Fibroblast of the conjunctiva (primary cell): ENCODE results near the gene MEF2C.
"Not testable (repeated sequence)": the region's sequence is repeated elsewhere in the genome, so short reads cannot be mapped to it uniquely, and the experiment has no call there.

ENCODE experiments used
- DNase-seq: peaks from one replicate; pipeline ENCODE4 v3.0.0-alpha.2; 2010; ENCODE audit warnings: low read depth

The MEF2C gene

DNA sequence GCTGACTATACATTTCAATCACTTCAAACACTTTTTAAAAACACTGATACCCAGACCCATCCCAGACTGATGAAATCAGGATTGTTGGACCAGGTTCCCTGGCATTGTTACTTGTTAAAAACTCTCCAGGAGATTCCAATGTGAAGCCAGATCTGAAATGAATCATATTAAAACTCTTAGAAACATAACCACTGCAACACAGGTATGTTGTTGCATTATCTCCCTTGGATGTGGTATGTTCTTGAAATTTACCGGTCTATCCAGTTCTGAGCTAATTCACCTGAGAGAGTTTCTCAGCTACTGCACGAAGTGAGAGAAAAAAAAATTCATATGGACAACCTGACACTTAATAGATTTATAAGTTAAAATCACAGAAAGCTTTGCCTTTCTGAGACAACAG is 21.8 kb downstream of the MEF2C start:
- no peak for DNase-seq

DNA sequence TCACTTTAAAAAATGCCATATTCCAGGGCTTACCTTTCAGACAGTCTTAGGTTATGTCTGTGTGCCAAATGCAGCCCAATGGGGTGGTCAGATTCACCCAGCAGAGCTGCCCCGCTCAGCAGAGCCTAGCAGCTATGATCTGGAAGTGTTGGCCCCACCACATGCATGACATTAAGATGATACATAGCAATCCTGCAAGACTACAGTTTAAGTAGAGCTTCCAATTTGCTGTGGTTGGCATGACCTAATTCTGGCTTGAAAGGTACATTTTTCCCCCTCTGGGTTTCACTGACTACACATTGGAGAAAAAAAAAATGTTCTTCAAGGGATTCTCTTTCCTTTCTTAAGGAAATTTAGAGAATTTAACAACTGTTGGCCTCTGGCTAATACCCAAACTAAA is 22.5 kb downstream of the MEF2C start:
- DNase-seq: no peak

DNA sequence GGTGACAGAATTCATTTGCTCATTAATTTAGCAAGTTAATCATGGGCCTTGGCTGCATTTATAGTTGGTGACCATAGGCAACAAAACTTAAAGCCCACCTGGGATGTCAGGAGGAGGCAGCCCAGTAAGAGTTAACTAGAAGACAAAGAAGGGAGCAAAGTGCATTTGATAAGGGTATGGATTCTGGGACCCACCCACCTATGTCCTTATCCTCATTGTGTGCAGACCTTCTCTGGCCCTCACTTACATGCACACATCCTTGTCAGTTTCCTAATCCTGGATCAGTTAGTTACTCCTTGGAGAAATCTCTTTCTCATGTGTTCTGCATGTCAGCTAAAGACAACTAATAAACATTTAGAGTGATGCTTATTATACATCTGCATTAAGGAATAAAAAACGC is 24.6 kb downstream of the MEF2C start:
- no peak for DNase-seq

DNA sequence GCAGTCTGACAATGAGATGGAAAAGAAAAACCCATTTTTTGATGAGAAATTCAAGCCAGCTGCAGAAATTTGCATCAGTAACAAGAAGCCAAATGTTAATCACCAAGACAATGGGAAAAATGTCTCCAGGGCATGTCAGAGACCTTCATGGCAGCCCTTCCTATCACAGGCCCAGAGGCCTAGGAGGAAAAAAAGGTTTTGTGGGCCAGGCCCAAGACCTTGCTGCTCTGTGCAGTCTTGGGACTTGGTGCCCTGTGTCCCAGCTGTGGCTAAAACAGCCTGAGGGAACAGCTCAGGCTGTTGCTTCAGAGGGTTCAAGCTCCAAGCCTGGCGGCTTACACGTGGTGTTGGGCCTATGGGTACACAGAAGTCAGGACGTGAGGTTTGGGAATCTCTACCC is 26.6 kb downstream of the MEF2C start:
- not testable (repeated sequence) for DNase-seq

DNA sequence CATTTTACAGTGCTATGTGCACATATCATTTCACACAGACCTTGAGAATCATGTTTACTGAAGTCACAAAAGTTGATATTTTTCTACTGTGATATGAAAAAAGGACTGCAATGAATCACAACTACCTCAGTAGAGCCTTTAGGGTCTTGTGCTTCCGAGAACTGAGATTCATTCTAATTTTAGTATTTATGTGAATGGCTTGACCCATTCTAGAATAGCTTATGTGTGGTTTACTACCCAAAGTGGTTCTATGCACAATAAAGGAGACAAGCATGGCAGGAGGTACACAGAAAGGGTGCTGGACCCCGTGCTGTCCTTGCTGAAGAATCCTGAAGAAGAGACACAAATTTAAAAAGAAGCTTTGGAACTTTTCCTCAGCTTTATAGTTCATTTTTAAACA is 28.2 kb downstream of the MEF2C start:
- DNase-seq: no peak

DNA sequence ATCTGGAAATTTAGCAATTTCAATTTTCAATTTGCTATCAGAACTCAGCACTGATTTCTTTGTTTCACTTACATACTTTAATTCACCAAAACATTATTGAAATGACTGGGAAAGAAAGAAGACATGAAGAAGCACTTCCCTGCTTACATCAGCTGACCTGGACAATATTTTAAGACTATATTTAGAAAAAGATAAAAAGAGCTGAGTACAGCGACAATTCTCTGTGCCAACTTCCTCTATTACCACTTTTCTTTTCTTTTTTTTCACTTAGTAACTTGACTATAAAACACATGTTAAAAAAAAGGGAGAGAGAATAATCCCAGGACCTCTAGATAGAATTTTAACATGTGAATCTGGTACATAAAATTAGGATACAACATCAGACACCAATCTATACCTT is 35.6 kb downstream of the MEF2C start:
- no peak for DNase-seq

DNA sequence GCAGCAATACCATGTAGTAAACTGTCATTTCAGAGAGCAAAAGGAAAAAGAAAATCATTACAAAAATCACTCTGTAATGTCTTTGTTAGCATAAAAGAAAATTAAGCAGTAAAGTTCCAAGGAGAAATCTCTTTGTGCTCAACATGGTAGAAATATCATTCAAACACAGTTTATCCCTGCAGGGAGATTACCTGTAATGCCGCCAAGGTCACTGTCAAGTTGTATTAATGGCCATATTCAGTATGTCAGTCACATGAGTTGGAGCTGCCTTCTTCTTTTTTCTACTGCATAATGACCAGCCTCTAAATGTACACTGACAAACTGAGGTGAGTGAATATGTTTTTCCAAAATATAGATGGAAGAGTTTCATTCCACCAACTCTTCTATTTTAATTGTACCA is 36.5 kb downstream of the MEF2C start:
- DNase-seq: no peak

DNA sequence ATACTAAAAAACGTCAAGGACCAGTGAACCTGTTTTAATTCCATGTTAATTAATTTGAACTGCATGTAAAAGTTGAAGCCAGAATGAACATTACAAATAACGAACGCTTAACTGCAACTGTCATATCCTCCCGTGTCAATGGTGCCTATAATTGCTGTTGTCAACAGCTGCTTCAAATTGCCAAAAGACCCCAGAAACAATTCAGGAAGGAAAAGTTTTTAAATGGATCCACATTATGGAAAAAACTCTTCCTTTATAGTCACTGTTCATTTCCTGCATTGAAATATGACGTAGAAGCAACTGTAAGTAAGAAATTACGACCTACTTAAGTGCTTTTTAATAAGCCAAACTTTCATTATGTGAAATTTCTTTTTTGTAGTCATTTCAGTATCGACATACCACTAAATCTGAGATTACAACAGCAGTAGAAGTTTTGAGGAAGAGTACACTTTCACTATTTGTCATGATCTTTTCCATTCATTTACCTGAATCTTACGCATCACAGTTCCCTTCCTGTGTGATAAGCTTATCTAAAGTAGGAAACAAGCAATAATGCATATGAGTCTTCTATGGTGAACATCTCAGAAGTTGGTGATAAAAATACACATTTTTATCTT is 37.8 kb downstream of the MEF2C start:
- DNase-seq: no peak

DNA sequence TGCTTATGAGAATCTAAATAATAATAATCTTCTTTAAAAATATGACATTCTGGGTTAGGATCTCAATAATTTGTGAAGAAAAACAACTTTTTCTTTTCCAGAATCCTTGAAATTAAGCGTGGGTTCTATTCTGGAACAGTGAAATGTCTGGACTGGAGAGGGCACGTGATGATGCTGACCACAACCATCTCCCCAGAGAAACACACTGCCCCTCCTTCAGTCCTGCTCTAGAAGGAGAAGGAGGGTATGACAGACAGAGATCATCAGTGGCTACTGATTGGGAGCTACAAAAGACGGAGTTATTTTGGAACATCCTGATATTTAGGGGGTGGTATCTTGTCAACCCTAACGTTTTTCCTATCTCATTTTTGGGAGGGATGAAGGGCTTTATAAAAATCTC is 40.2 kb downstream of the MEF2C start:
- no peak for DNase-seq

DNA sequence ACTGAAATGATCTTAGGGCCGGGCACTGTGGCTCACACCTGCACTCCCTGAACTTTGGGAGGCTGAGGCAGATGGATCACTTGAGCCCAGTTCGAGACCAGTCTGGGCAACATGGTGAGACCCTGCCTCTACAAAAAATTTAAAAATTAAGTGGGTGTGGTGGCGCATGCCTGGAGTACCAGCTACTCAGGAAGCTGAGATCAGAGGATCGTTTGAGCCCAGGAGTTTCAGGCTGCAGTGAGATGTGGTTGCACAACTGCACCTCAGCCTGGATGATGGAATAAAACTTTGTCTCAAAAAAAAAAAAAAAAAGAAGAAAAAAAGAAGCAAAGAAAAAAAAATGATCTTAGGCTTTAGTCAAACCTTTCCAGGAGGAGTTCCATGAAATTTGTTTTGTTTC is 41.8 kb downstream of the MEF2C start:
- DNase-seq: no peak

DNA sequence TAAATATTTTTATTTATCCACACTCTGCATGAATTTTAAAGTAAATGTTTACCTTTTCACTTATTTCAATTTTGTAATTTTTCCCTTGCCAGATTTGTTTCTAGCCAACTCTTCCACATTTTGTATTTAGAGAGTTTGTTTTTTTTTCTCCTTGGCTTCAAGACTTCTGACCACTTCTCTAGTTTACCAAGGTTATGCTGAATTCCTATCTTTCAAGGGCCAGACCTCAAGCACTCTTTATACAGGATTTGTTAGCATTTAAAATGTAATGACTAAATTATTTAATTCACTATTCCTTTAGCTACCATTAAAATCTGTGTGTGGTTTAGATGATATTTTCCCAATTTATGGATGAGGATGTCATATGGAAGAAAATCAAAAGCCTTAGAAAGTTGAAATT is 42.5 kb downstream of the MEF2C start:
- DNase-seq: no peak

DNA sequence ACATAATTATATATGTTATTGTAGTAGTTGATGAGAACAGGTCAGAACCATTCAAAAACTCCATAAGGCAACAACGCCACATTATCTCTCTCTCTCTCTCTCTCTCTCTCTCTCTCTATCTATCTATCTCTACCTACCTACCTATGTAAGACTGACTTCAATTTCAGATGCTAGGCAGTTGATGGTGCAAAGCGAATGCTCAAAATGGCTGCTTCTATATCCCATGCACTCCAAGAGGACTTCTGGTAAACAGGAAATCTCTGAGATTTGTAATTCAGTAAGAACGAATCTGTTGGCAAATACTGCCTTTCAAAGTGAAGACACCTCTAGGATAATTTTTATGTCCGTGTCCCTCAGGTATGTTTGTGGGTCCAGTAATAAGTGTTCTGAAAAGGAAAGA is 43.7 kb downstream of the MEF2C start:
- DNase-seq: no peak

DNA sequence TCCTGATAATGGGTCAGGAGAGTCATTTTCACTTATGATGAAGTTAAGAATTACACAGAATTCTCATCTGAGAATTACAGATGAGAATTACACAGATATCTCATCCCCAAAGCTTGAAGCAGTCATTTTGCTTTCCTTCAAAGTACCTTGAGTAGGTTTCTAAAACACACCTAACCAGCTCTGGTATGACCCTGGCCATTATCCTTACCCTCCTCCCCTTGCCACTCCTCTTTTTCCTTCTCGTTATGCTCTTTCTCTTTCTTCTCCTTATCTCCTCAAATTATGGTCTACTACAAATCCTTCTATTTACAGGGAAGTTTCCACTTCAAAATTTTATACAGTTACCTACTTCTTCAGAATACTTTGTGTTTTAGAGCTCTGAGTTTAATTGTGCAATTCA is 44.5 kb downstream of the MEF2C start:
- no peak for DNase-seq

DNA sequence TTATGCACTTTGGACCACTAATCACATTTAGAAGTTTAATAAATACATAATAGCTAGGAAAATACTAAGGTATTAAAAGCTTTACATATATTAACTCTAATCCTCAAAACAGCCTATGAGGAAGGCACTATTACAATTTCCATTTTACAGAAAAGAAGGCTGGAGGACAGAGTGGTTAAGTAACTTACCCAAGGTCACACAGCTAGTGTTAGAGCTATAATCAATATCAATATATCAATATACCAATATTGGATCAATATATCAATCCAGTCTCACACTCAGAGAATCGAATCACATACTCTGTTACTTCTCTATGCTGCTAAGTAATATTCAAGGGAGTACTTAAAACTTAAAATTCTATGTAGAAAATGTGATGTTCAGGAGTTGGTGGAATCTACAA is 45.2 kb downstream of the MEF2C start:
- no peak for DNase-seq

DNA sequence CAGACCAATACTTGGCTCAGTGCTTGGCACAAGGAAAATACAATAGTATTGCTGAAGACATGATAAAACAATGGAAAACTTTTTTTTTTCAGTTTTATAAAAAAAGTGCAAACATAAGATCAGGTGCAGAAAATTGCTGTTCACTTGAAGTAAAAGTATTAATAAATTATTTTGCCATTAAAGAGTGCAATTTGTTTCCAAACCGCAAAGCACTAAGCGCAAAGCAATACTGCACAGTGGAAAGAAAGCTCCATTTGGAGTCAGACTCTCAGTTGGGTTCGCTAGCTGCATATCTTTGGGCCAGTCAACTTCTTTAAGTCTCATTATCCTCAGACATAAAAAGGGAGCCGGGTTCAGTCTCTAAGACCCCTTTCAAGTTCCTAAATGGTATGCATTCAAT is 45.8 kb downstream of the MEF2C start:
- no peak for DNase-seq

DNA sequence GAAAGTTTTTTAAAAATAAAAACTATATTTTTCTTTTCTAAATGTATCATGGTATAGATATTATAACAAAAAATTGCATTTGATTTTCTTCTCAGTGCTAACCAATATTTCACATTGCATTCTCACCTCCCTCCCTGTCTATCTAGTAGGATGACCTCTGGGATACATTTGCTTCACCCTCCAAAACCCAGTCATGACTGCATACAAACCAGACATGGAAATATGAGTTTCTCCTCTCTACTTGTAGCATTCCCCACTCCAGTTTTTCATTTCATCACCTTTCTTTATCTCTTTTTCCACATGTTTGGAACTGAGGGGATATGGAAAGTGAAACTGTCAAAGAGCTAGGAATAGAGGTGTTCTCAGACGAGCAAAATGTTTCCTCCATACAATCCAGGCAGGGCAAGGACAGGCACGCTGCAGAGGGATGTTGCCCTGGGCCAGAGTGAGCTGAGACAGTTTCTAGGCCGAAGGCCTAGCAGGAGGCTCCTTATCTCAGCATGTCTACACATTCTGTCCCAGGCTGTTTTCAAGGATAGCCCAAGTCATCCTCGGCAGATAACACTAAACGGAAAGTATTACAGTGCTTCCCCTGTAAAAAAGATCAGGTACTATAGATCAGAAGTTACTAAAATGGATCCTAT is 46.7 kb downstream of the MEF2C start:
- DNase-seq: no peak

DNA sequence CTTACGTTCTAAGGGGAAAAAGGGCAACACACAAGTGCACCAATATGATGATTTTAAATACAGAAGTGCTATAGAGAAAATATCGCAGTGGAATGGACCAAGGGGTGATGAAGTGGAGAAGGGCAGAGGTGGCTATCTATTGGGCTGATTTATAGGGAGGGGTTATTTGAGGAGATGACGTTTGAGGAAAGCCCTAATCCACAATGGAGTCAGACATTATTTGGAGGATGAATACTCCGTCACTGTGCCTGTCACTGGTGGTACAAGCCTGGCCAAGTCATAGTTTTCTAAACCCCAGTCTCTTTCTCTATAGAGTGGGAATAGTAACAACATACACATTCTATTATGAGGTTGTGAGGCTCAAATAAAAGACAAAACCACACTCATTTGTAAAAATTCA is 48.5 kb downstream of the MEF2C start:
- no peak for DNase-seq

DNA sequence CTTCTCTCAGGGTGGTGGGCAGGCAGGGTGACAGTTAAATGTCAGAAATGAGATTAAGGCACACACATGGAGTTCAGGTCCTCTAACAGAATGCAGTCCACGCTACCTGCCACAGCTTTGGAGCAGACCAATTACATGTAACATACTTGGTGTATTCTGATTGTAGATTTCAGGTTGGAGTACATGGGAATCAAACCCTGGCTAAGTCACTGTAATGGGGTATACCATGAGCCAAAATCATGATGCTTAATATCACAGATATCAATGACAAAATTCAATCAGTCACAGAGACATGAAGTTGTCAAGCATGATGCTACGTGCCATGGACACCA is 48.9 kb downstream of the MEF2C start:
- no peak for DNase-seq

DNA sequence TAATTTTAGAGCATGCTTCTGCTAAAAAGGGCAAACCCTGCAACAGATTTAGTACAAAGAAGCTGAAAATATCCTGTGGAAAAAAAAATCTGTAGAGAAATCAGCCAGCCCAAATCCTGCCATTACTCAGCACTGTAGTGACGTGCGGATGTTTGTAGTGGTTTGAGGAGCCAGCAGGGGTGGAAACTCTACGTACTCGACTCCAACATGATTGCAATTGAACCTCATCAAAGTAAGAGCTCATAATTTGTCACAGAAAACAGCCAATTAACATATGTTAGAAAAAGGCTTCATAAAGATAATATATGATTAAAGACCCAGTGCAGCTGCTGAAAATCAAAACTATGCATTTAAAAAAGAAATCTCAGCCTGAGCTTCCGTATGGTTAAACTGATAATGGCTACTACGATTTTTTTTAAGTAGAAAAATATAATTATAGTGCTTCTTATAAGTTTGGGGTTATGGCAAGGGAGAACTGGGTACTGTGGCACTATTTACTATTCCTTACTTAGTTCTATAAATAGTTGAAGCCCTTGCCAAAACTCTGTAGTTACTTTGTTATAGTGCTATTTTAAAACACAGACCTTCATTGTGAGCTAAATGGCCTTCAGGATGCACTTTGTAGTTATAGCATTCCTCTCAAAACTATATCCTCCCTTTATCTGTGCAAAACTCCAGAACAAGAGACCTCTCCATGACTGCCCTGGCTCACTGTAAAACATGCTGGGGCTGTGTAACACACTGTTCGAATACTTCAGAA is 49.4 kb downstream of the MEF2C start:
- peak; percentile 8 for DNase-seq

DNA sequence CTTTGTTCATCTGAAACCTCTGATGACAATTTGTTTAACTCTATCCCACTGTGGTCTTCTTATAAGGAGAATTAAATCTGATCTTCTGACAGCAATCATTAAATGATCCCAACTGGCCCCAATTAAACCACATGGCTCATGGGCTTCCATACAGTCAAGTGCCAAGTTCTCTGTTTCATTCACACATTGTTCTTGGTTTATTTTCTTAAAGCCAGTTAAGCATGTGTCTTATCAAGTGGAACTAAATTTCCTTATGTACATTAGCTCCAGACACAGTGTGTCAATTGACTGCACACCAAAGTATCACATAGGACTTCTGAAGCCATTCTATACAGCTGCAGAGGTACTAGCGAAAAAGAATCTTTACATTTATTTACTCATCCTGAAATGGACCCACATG is 51.2 kb downstream of the MEF2C start:
- no peak for DNase-seq

DNA sequence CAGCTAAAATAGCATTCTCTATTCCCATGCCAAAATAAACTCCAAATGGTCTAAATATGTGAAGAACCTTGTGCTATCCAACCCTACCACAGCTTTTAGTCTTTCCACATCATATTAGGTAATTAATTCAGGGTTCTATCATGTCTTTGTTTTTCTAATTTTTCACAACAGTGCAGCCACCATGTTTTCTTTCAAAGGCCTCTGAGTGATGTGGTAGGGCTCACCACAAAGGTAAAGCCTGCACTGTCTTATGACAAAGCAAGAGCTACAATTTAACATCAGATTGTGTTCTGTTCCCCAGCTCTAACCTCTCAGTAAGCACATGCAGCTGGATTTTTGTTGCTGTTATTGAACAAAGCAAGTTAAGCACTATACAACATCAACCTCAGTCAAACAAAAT is 52.4 kb downstream of the MEF2C start:
- no peak for DNase-seq

DNA sequence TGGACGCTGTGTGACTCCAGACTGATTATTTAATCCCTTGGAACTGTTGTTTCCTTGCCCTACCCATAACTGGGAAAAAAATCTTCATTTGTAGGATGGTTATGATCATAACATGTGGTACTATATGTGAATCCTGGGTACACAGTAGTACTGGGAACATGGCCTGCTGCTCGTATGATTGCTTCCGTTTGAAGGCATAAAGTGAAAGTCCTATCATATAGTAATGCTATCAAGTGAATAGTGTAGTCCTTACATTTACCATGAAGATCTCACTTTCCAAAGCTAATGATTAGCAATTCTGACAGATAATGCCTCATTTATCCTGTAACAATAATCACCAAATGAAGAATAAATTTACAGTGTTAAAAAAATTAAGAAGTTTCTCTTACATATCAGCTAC is 53.2 kb downstream of the MEF2C start:
- no peak for DNase-seq

DNA sequence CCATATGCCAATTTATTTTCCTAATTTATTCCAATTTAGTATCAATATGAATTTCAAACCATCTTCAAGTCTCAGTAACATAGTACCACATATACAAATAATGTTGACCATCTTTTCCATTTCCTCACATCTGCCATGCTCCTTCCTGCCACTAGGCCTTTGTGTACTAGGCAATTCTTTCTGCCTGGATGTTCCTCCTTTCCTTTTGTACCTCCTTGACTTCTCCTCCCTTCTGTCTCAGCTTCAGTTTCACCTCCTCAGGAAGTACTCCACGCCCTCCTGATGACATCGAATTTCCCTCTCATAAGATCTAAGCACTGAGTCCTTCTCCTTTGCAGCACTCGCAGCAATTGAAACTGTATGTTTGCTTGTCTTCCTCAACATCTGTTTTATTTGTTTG is 53.9 kb downstream of the MEF2C start:
- DNase-seq: no peak

DNA sequence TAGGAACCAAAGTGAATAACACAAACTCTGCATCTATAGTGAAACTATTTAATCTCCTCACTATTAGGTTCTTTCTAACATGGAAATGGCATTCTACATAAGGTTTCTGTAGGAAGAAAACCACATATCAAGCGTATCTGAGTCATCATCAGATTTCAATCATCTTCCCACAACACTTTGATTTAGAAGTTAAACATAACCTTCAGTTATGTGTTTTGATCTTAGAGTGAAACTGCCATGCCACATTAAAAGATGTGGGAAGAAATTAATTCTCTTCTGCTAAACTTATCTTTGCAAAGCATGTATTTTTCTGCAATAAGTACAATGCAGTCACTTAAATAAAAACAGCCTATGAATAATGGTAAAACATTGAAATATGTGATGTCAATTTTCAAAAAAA is 55.0 kb downstream of the MEF2C start:
- DNase-seq: no peak
